CD4-positive, alpha-beta T cell treated with Interleukin-6 for 4 hours (primary cell): Measurements from ENCODE around the gene GRIP1.

Experiments used
- DNase-seq: peaks from one replicate; pipeline ENCODE4 v3.0.0-alpha.2; 2020; ENCODE audit warnings: mixed read lengths

Gene GRIP1

GRCh38 chr12:66638666-66639065 lies 40.2 kb downstream of the GRIP1 start:
- DNase-seq: no peak

- no peak for DNase-seq
These were observed 41.1 kb downstream of the GRIP1 start for GRCh38 chr12:66637699-66638301.

- no peak for DNase-seq
These were observed 42.1 kb downstream of the GRIP1 start for GRCh38 chr12:66636771-66637170.

- DNase-seq: no peak
These were observed 45.2 kb downstream of the GRIP1 start for GRCh38 chr12:66633676-66634075.

- no peak for DNase-seq
These were observed 49.6 kb downstream of the GRIP1 start for GRCh38 chr12:66629138-66629870.

GRCh38 chr12:66627988-66628317 lies 50.9 kb downstream of the GRIP1 start:
- DNase-seq: no peak

- DNase-seq: no peak
These were observed 51.4 kb downstream of the GRIP1 start for GRCh38 chr12:66627270-66627987.

GRCh38 chr12:66624806-66625205 lies 54.1 kb downstream of the GRIP1 start:
- no peak for DNase-seq

GRCh38 chr12:66623455-66623854 lies 55.4 kb downstream of the GRIP1 start:
- DNase-seq: no peak

GRCh38 chr12:66620688-66621087 lies 58.2 kb downstream of the GRIP1 start:
- DNase-seq: no peak

GRCh38 chr12:66620026-66620425 lies 58.9 kb downstream of the GRIP1 start:
- DNase-seq: no peak

GRCh38 chr12:66617991-66618390 lies 60.9 kb downstream of the GRIP1 start:
- DNase-seq: no peak

- DNase-seq: no peak
These were observed 66.6 kb downstream of the GRIP1 start for GRCh38 chr12:66612090-66612775.

- no peak for DNase-seq
These were observed 71.7 kb downstream of the GRIP1 start for GRCh38 chr12:66607147-66607546.

- DNase-seq: no peak
These were observed 73.6 kb downstream of the GRIP1 start for GRCh38 chr12:66605293-66605692.

GRCh38 chr12:66603981-66604479 lies 74.8 kb downstream of the GRIP1 start:
- DNase-seq: no peak

GRCh38 chr12:66603461-66603860 lies 75.4 kb downstream of the GRIP1 start:
- DNase-seq: no peak

- no peak for DNase-seq
These were observed 76.3 kb downstream of the GRIP1 start for GRCh38 chr12:66602483-66603143.

- no peak for DNase-seq
These were observed 78.0 kb downstream of the GRIP1 start for GRCh38 chr12:66600903-66601302.

- DNase-seq: no peak
These were observed 79.1 kb downstream of the GRIP1 start for GRCh38 chr12:66599816-66600215.

GRCh38 chr12:66598608-66599007 lies 80.3 kb downstream of the GRIP1 start:
- DNase-seq: no peak

GRCh38 chr12:66598079-66598478 lies 80.8 kb downstream of the GRIP1 start:
- DNase-seq: no peak

GRCh38 chr12:66596199-66596598 lies 82.7 kb downstream of the GRIP1 start:
- no peak for DNase-seq
